SIG-M5 treated with dmso at 0.1 percent for 504 hours (cell line): ENCODE results near the gene STRIT1.
A peak's percentile ranks its signal among the peaks of the same experiment; 100 is the strongest.
"Not testable (repeated sequence)": the region's sequence is repeated elsewhere in the genome, so short reads cannot be mapped to it uniquely, and the experiment has no call there.

ENCODE experiments used
- DNase-seq: peaks from one replicate; lab custom pipeline; 2025; ENCODE audit not compliant: unreplicated experiment; lab: John Stamatoyannopoulos, UW

The STRIT1 gene

DNA sequence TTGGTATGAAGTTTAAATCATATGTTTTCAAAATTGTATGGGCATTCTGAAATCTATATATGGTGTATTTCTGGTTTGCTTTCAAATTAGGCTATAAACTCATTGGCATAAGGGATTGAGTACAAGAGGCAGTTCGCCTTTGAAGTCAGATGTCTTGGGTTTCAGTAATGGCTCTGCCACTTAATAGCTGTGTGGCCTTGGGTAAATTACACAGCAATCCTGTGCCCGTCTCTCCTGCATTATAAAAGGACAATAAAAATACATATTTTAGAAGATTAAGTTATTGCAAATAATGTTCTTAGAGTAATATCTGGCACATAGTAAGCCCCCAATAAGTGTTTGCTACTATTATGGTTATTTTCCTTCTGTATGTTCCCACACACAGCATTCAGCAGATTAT, 20.4 kb upstream of the STRIT1 start:
- no peak for DNase-seq

- no peak for DNase-seq
Measured at GRCh38 chr3:155313300-155313699, 19.8 kb upstream of the STRIT1 start.

DNA sequence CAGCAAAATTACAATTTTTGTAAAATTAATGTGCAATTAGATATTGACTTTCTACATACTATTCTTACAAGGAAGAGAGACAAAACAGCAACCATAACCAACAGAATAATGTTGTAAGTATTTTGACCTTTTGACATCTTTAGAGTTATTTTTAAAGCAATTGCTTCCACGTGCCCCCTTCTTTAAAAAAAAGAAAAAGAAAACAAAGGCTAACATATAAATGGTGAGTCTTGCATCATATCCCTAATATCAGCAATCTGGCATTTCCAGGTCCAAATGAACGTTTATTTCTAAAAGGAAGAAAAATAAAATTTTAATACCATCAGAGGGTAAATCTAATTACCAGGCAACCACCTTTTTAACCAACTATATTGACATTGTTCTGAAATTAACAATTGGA, 19.3 kb upstream of the STRIT1 start:
- DNase-seq: no peak

- DNase-seq: no peak
Measured at GRCh38 chr3:155309581-155309980, 16.1 kb upstream of the STRIT1 start.

DNA sequence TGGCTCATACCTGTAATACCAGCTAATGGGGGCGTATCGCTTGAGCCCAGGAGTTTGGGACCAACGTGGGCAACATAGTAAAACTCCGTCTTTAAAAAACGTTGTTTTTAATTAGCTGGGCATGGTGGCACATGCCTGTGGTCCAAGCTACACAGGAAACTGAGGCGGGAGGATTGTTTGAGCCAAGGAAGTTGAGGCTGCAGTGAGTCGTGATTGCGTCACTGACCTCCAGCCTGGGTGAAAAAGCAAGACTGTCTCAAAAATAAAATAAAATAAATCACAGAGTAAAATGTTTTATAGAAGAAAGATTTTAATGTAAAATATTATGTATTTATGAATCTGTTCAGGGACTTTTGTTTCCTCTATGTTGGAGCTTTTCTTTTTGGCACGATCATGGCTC, 15.3 kb upstream of the STRIT1 start:
- DNase-seq: no peak

DNA sequence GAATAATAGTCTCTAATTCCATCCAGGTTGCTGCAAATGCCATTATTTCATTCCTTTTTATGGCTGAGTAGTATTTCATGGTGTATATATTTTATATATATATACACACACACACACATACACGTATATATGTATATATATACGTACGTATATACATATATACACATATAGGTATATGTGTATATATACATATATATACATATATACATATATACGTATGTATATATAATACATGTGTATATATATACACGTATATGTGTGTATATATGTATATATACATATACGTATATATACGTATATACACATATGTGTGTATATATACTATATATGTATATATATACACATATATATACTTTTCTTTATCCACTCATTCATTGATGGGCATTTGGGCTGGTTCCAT, 13.7 kb upstream of the STRIT1 start:
- DNase-seq: no peak

DNA sequence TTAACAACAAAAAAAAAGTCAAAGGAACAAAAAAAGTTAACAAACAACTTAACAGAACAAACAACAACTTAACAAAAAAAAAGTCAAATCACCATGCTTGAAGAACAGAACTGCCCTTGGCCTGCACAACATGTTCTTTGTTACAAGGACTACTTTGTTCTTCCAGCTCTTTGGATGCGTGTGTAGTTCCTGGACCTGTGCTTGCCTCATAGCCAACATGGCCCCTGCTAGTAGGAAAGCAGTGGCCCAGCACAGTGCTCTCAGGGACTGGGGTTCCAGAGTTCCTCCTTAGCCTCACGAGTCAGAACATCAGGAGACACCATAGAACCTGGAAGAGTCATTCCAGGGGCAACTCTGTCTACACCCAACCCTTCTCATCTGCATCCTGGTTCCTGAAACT, 10.9 kb upstream of the STRIT1 start:
- no peak for DNase-seq

DNA sequence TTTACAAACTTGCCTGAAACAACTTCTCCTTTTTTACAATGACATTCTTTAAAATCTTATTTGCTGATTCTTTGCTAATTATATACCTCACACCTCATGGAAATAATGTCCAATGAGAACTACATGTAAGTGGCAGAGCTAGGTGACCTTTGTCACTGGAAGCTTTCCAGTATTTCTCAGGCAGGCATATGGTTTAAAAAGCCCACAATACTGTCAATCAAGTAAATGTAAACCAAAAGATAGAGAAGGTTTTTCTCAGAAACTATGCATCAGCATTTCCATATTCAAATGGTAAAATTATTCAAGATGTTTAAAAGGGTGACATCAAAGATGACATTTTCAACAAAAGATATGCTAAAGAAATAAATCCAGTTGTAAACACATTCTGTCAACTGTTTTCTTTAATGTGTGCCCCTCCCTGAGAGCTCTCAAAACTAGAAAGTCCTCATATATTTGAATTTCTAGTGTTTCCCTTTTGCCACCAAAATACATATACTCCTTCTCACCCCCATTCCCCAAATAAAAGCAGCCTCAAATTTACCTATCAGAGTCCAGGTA, 10.1 kb upstream of the STRIT1 start:
- no peak for DNase-seq

- DNase-seq: no peak
Measured at GRCh38 chr3:155302891-155303290, 9.4 kb upstream of the STRIT1 start.

GRCh38 chr3:155302481-155302880, 9.0 kb upstream of the STRIT1 start:
- DNase-seq: no peak

DNA sequence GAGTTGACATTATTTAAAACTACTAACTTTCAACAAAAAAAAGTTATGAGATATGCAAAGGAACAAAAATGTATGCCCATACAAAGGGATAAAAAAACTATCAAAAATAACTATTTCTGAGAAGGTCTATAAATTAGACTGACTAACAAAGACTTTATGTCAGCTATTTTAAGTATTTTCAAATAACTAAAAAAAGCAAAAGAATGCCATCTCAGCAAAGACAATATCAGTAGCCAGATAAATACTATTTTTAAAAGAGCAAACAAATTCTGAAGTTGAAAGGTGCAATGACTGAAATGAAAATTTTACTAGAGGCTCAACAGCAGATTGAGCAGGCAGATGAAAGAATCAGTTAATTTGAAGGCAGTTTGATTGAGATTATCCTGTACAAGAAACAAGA, 3.6 kb upstream of the STRIT1 start:
- no peak for DNase-seq

- DNase-seq: no peak
Measured at GRCh38 chr3:155296413-155296812, 2.9 kb upstream of the STRIT1 start.

GRCh38 chr3:155292693-155293092, 790 bp downstream of the STRIT1 start:
- DNase-seq: no peak

- DNase-seq: peak; percentile 4
Measured at GRCh38 chr3:155292133-155292532, 1.4 kb downstream of the STRIT1 start.

DNA sequence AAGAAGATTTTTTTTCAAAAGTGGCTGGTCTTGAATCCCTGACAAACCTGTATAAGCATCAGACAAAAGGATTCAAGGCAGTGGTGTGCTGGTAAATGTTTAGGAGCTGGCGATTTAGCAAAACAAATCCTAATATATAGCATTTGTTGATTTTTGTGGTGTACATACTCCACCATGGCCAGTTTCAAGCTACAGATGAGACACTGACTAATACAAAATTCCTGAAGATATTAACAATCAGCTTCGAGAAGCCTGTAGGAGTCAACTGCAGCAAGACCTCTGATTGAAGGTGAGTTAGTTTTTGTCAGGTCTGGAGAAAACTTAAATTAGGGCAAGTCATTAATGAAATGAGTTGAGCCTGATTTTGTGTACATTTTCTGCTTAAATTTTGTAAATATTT, 6.7 kb downstream of the STRIT1 start:
- DNase-seq: no peak

GRCh38 chr3:155285936-155286335, 7.5 kb downstream of the STRIT1 start:
- no peak for DNase-seq

GRCh38 chr3:155283092-155284056, 10.1 kb downstream of the STRIT1 start:
- DNase-seq: no peak

- DNase-seq: no peak
Measured at GRCh38 chr3:155282385-155283091, 10.9 kb downstream of the STRIT1 start.

GRCh38 chr3:155281912-155282311, 11.6 kb downstream of the STRIT1 start:
- no peak for DNase-seq

GRCh38 chr3:155276089-155276488, 17.4 kb downstream of the STRIT1 start:
- not testable (repeated sequence) for DNase-seq

- DNase-seq: not testable (repeated sequence)
Measured at GRCh38 chr3:155275159-155275754, 18.2 kb downstream of the STRIT1 start.
